HG02623 (cell line): ENCODE measurements around the gene SLC5A10.

Experiments
- ATAC-seq: cut with Tn5 transposase; IDR thresholded peaks from one replicate; pipeline ENCODE4 v1.9.1; 2021; ENCODE audit warnings: moderate library complexity; ENCODE audit not compliant: unreplicated experiment

The SLC5A10 gene

DNA sequence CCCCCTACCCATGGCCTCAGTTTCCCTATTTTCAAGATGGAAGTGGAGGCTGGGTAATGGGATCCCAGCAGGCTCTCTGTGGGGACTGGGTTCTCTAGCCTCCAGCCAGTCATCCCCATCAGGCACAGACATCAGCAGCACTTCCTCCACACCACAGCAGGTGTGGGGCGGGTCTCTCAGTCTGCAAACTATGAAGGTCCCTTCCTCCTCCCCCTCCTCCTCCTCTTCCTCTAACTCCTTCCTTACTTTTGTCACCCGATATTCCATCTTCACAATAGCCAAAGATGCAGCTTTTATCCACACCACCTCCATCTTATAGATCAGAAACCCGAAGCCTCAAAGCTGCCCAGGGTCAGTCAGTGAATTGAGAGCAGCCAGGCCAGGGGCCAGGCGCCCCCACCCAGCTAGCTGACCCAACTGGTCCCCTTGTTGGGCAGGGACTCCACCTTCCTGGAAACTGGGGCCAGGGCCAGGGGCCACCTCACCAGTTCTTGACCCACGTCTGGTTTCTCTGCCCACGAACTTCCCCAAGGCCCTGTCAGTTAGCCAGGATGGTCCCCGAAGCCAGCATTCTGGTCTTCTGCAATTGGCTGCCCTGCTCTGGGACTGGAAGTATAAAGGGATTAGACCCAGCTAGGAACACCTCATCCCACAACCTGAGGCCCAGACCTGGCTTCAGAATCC is 50.1 kb downstream of the SLC5A10 start:
- ATAC-seq: no peak

- ATAC-seq: no peak
These were observed 51.0 kb downstream of the SLC5A10 start for GRCh38 chr17:19002805-19003542.

- ATAC-seq: no peak
These were observed 51.8 kb downstream of the SLC5A10 start for GRCh38 chr17:19003543-19004420.

- no peak for ATAC-seq
These were observed 52.6 kb downstream of the SLC5A10 start, which contains the start of gene FAM83G for GRCh38 chr17:19004421-19005136. FAM83G (minus strand) TSS chr17:19004764; CDS start chr17:19004041, 723 bp downstream.

DNA sequence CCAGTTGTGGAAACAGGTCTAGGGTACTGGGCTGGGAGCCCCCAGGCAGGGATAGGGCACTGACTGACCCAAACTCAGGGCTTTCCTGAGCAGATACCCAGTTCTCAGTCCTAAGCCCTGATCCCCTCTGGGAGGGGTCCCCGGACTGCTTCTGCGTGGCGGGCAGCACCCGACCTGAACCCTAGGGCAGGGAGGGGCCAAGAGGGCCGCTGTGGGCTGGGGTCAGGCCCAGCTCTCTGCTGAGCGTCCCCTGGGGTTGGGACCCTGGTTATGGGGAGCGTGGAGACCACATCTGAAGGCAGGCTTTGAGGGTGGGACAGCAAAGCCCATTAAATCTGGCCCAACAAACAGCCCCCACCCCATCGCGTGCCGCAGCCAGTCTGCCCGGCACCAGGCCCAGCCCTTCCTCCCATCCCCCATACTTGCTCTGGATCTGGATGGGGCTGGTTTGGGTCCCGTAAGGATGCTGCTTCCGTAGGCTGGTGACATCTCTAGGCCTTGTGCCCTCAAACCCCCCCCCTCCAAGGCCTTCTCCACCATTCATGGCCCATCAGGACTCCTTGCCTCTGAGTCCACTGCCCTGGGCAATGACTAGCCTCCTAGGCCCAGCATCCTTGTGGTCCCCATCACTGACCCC is 53.3 kb downstream of the SLC5A10 start:
- no peak for ATAC-seq

GRCh38 chr17:19005789-19006430 is 53.9 kb downstream of the SLC5A10 start:
- ATAC-seq: no peak

DNA sequence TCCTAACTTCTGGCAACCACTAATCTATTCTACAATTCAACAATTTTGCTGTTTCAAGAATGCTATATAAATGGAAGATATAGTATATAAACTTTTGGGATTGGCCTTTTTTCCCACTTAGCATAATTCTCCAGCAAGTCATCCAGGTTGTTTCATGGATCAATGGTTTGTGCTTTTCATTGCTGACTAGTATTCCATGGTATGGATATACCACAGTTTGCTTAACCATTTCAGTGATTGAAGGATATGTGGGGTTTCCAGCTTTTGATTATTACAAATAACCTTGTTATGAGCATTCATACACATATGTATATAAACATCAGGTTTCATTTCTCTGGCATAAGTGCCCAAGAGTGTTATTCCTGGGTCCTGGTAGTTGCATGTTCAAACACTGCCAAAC is 54.7 kb downstream of the SLC5A10 start:
- ATAC-seq: no peak

DNA sequence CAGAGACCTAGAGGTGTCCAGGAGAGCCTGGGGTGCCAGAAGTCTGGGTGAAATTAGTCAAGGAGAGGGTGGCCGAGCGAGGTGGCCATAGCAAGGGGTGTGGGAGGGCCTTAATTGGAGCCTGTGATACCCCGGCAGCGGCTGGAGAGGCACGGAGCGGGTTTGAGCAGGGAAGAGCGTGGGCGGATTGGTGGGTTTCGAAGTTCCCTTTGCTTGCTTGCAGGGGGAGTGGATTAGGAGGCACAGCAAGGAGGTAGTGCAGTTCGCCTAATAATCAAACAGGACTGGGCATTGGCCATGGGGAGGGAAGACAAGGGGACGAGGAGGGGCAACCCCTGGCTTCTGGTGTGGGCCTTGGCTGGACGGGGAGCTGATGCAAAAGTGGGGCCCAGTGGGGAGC is 58.0 kb downstream of the SLC5A10 start:
- no peak for ATAC-seq

DNA sequence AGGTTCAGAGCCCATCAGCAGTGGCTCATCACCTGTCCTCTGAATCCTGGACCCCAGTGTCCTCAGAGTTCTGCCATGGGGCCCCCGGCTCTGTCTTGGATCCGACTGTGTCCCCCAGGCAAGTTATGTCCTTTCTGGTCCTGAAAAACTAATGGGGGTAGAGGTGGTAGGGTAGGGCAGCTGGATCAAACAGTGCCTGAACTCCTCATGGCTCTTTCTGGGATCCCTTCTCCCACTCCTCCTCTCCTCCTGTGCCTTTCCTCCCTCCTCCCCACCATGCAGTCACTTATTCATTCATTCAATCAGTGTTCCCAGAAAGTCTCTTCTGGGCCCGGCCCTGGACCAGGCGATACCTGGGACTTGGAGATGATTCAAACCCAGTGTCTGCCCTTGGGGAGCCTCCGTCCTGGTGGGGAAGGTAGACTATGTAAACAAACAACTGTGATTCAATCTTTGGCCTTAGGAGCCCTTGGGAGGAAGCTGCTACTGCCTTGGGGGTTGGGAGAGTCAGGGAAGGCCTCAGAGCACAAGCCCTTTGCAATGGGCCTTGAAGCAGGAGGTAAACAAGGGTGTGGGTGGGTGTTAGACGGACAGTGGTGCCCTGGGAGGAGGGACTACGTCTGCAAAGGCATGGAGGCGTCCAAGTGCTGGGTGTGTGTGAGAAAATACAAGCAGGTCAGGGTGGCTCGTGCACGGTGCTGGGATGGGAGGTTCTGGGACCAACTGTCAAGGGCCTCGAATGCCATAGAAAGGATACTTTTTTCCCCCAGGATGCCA is 59.0 kb downstream of the SLC5A10 start:
- no peak for ATAC-seq

DNA sequence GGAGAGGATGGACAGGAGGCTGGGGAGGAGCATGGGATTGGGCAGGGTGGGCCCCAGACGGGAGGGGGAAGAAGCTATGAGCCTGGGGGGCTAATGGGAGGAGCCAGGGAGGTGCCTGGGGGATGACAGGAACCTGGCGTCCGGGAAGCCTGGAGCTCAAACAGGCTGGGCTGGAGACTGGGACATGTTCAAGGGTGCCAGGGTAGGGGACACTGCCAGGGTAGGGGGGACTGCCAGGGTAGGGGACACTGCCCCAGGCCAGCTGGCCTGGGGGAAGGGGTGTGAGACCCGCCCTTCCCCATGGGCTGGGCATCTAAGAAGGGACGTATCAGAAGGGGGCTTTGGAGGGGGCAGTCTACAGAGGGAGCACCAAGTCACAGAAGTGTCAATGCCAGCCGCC is 59.6 kb downstream of the SLC5A10 start:
- no peak for ATAC-seq

DNA sequence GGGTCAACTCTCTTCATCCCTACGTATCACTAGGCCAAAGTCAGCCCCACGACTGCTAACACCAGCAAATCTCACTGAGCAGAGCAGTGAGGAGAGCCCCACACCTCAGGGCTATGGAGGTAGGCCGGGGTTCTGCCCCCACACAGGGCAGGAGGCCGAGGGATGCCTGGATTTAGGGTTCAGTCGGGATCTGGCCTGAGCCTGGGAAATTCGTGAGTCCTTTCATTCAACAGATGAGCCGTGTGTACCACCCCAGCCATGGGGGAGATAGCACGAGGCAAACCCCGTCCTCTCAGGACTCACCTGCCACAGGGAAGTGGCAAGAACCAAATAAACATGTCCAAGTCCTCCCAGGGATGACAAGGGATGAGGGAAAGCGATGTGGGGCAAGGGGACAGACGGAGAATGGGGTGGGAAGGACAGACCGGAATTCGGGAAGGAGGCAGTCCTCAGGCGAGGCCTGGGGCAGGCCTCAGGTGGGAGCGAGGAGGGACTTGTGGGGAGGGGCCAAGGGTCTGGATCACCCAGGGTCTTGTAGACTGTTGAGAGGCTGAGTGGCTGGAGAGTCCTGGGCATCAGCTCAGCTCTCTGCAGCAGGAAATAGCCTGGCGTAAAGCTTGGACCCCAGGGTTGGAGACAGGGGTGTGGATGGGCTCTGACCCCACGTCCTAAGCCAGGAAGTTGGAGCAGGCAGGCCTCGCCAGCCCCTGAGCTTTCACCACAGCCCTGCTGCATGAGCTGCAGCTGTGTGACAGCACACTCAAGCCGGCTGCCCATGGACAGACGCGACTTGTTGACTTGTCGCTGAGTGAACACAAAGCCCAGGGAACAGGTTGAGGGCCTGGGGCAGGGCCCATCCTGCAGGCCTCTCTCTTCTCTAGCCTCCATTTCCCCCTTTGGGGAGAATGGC is 60.5 kb downstream of the SLC5A10 start:
- no peak for ATAC-seq

- ATAC-seq: no peak
These were observed 61.3 kb downstream of the SLC5A10 start for GRCh38 chr17:19013226-19013625.

DNA sequence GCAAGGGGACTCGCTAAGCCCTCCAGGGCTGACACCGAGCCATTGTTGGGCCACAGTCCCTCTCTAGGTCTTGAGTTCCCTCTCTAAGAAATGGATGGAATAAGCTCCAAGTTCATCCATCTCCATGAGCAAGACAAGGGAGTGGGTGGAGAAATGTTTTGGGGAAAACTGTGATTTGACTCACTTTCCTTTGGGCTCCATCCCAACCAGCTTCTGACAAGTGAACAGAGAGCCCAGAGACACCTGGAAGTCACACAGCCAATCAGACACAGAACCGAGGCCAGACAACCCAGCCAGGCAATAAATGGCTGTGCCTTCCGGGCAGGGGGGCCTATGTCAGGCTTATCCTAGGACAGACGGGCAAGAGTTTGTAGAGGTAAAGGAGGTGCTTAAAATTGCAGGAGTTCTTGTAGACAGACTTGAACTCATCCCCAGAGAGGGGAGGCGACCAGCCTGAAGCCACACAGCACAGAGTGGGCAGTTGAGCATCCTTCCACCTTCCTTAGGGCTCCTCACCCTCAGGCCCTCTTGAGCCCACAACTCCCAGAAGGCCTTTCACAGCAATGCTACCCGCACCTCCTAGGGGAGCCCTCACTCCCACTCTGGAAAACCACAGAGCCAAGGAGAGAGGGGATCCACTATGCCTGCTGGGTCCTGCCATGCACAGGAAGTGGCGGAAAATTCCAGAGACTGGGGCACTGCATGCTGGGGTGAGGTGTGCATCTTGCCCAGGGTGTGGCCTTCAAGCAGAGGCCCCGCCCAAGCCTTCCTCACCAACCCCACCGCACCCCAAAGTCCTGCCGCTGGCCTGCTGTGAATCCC is 62.1 kb downstream of the SLC5A10 start:
- no peak for ATAC-seq

GRCh38 chr17:19014628-19015215 is 62.8 kb downstream of the SLC5A10 start:
- ATAC-seq: no peak

DNA sequence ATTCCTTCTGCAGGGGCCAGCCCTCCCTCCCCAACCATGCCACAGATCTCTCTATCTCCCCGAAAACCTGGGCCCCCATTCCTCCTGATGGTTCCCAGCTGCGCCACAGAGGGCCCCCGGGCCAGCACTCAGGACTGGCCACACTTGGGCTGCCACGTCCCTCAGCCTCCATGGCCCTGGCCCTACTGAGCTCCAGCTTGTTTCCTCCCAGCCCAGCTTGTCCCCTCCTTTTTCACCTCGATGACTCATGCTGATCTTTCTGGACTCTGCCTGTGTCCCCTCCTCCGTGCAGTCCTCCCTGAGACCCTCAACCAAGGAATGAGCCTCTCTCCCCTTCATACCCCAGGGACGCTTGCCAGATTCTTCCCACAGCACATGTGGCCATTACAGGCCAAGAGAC is 63.5 kb downstream of the SLC5A10 start:
- ATAC-seq: no peak

GRCh38 chr17:19016297-19016696 is 64.3 kb downstream of the SLC5A10 start:
- no peak for ATAC-seq

DNA sequence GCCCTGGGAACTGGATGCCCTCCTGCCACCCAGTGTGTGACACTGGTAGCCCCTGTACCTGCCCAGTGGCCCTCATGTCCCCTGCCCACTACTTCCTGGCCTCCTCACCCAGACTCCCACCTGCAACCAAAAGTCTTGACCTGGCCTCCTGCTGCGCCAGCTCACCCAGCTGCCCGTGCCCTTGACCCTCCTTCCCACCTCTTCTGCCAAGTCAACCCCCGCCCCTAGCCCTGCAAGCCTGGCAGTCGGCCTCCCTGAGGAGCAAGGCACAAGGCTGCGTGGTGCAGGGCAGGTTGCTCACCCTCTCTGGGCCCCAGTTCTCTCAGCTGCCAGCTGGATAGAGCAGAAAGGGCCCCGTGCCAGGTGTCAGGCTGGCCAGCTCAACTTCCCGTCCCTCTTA is 64.9 kb downstream of the SLC5A10 start:
- ATAC-seq: no peak
